Midbrain (tissue), 1 donor: ENCODE measurements around the gene C11orf65.

ENCODE experiments used
- DNase-seq: peaks from one replicate; lab custom pipeline; 2025; lab: John Stamatoyannopoulos, UW

The C11orf65 gene, protein sequence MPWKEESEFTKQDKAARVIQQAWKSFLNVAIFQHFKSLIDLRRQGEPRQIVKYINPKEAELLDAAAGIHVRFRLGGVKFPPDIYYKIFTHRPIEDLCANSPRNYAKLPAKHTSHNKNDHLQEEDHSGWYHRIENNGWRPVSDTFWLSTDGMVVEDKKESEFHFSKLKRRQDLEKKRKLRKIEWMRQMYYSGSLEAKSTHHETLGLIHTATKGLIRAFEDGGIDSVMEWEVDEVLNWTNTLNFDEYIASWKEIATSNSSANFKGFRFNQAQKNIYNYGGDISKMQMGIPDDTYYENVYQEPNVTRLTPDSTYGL

DNA sequence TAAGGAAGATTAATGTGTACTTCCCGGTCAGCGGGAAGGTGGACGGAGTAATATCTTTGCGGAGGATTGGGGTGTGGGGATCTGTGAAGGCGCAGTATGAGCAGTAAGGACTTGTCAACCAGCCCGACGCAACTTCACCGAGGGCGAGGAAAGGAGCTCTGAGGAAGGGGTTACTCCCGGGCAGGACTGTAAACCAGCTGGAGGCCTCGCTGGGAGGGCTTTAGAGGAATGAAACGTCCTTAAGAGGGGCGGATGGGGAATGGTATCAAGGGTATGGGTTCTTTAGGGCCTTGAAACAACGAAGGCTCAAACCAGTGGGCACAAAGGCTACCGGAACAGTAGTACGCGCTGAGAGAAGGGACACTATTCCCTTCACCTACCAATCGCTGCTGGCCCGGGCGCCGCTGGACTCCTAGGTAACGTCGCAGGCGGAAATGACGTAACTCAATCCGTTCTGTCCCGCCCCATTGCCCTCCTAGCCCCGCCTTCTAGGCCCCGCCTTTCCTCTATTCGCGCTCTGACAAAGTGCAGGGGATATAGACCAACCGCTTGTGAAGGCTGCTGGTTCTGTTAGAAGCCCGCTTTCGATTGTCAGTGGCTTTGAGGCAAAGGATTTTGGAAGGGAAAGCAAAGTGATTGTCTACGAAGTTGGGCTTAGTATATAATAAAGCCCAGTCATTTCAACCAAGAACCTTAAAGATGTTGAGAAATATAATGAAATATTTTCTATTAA lies at the start of gene C11orf65:
Gene C11orf65, minus strand, starts transcription at position 439 of the 733 bp plus-strand sequence. CDS start 5,970 bp downstream, outside the sequence.
- peak; percentile 99 for DNase-seq

DNA sequence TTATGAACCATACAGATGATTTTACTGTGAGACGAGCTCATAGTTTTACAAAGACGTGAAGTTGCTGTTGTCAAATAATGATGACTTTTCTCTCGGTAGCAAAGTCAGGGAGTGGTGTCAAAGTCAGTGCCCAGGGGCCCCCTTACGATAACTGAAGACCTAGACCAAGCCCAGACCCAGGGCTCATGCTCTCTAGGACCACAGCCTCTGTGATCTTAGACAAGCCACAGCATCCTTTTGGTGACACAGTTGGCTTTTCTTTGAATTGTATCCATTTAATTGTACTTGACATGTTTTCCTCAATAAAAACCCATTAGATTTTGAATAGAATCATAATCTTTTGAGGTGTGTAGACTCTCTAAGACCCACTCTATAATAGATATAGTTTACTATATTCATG lies 48.8 kb upstream of the C11orf65 start:
- no peak for DNase-seq

DNA sequence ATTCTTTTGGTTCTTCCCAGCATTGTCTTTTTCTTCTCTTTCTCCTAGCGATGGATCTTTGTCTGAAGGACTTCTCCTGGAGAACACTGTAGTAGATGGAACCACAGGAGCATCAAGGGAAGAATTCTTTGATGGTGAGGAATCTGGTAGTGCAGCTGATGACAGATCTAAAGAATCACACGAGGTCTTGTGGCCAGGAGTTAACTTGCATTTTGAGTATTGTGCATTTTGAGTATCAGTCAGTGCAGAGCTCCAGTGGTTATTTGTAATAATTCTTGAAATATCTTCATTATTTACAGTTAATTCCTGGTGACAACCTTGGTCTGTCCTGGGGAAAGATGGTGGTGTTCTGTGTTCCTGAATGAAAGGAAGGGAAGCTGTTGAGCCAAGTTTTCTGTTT lies 45.4 kb upstream of the C11orf65 start:
- DNase-seq: no peak

DNA sequence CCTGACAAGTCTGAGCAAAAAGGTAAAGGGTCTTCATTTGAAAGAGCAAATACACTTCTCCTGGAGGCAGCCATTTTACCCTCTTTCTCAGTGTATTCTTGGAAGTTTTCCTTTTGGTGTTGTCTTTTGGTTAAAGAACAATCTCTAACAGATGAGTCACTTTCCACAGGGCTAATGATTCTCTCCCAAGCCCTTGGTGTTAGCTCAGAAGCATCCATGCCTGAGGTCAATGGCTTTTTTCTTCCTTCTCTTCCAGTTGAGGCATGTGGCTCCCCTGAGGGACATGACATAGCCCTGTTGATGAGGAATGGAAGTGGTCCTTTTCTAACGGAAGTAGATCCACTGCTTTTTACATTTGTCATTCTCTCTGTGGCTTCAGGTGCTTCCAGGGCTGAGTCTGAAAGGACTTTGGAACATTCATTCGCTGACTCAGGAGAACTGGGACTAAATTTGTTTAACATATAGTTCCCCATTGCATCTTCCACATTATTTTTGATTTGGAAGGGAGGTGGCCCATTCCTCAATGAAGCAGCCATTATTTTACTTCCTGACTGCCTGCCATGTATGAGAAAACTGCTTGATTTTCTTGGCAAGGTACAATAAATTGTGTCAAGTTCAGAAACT lies 44.6 kb upstream of the C11orf65 start:
- DNase-seq: no peak

DNA sequence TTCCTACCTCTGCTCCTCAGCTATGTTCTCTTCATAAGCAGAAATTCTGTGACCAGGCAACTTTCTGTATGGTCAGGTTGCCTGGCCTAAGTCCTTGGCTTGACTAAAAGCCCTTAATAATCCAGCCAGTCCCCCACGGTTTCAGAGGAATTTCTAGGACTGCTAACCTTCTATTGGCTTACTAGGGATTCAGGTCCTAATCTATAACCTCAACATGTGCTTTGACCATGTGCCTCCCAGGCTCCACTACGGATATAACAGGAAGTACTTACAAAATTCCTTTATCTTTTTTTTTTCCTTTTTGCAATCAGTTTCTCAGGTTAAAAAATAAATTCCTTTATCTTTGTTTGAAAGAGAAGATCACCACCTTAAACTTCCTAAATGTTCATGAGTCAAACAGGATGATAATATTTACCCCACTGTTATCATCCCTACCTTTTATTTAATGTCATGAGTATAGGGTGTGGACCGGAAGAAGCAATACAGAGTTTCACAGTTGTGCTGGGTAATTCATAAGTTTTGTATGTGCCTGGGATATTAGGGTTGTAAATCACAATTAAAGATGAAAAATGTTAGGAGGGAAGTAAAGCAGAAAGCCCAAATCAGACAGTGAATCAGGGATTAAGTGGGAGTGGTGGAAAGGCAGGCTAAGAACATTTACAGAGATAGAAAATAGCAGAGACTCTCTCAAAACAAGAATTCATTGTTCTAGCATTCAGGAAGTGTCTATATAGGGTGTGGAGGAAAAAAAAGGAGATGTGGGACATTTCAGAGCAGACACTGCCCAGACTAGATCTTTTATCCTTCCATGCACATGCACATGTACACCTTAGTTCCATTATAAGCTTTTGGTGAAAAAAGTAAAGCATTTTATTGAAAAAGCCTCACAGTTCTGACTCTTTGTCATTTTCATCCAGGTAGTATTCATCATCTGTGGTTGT lies 41.6 kb upstream of the C11orf65 start:
- DNase-seq: no peak

DNA sequence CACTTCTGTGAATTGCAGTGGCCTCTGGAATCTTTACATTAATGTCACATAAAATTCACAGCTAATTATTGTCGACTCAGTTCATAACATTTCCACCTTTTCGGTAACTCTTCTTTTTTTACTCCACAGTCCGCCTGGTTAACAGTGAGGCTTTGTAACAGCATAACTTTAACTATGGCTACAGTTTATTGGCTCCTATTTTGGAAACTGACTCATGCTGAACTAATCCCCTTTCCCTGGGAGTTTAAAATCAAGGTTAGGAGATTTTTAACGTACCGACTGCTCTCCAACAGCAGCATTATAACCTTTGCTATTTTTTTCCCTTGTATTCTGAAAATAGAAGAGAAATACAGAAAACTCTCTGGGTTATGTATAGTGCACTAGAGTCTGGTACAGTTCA lies 34.1 kb upstream of the C11orf65 start:
- no peak for DNase-seq

DNA sequence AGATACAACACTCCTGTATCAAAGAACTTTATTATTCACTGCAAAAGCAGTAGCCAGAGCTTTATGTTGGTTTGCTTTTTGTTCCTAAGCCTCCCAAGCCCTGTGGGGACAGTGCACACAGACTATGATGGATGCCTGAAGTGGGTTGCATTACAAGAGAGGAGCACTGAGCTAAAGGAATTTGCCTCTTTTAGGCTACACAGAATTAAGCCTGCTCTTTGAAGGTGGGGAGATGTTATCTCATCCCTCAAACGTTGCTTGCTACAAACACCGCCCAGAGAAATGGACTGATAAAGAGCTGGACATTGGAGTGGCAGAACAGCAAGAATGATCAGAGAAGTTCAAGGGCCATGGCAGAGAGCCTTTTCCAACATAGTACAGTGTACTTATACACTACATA lies 33.4 kb upstream of the C11orf65 start:
- DNase-seq: no peak

DNA sequence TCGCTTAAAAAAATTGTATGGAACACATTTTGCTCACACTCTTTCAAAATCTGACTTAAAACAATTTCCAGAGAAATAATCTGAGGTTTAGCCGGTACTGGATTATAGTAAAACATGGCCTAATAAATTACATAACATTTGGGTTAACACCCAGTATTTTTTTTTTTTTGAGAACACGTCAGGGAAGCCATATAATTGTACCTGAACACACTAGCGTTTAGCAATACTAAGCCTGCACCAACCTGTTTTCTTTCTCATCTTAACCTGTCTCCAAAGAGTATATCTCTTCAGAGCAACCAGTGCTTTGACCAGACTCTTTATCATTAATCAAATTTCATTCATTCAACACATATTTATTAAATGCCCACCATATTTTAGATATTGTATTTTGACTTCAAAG lies 32.8 kb upstream of the C11orf65 start:
- no peak for DNase-seq

DNA sequence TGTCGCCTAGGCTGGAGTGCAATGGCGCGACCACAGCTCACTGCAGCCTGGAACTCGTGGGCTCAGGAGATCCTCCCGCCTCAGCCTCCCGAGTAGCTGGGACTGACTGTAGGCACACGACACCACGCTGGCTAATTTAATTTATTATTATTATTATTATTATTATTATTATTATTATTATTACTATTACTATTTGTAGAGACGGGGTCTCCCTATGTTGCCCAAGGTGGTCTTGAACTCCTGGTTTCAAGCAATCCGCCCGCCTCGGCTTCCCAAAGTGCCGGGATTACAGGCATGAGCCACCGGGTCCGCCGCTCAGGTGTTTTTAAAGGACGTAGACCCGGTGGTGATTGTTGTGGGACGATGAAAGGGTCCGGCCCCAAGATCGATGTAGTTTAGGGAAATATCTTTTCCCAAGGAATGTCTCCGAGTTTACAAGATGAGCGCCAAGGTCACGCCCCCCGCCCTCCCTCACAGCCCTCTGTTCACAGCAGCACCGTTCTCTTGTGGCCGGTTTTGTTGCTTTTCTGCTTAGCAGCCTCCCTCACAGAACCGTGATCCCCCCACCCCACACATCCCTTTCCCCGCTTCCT lies 31.6 kb upstream of the C11orf65 start:
- DNase-seq: no peak

DNA sequence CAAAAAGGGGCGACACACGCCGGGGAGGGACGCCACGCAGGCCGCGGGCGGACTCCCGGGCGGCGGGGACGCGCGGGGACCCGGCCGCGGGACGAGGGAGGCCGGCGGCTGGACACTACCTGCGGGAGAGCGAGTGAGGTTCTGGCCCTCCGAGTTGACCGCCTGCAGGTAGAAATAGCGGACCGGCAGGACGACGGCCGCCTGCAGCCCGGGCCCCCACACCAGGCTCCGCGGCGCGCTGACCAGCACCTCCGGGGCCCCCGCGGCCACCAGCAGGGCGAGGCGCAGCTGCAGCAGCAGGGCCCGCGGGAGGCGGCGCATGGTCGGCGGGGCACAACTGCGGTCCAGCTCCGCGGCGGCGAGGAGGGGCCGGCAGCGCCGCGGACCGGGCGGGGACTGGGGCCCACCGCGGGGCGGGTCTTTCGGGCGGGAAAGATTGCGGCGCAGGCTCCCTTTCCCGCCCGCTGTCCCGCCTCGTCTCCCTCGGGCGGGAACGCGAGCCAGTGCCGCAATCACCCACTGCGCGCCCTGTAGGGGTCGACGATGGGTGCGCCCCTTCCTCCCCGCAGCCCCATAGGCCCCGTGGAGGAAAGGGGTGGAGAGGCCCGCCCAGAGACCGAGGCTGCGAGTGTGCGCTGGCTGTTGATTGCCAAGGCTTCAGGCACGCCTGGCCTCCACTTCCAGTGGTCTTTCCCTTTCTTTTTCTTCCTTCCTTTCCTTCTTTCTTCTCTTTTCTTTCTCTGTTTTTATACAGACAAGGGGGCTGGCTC lies 30.9 kb upstream of the C11orf65 start, which contains the start of gene POGLUT3:
Gene POGLUT3, minus strand, starts transcription at position 339 of the 770 bp plus-strand sequence. Its CDS starts 18 bp downstream, at position 321.
- DNase-seq: peak; percentile 20

DNA sequence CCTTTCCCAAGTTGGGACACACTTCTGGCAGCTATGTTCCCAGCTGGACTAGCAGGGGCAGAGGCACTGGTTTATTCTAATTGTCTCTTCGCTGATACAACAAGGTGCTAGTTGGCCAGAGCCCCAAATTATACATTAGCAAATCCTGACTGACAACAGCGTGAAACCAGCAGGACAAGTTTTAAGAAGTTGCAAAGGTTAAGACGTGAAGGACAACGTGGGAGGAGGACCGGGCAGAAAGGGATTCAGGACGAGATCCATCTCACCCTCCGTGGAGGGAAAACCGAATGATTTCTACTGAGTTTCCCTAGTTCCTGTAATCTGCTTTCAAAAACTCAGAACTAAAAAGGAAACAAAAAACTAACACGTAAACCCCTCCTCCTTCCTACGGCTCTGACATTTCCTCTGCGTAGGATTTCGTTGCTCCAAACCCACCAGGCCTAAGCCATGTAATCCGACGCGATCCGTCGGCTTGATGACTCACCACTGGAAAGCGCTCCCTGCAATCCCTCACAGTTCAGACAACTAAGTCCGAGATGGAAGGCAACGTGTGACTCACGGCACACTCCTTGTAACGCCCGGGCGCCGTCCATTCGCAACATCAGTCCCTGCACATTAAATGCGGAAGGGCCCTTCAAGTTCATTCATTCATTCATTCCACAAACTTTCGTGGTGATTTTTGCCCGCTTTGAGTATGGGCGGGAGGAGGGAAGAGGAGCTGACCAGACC lies 30.2 kb upstream of the C11orf65 start:
- peak; percentile 44 for DNase-seq

DNA sequence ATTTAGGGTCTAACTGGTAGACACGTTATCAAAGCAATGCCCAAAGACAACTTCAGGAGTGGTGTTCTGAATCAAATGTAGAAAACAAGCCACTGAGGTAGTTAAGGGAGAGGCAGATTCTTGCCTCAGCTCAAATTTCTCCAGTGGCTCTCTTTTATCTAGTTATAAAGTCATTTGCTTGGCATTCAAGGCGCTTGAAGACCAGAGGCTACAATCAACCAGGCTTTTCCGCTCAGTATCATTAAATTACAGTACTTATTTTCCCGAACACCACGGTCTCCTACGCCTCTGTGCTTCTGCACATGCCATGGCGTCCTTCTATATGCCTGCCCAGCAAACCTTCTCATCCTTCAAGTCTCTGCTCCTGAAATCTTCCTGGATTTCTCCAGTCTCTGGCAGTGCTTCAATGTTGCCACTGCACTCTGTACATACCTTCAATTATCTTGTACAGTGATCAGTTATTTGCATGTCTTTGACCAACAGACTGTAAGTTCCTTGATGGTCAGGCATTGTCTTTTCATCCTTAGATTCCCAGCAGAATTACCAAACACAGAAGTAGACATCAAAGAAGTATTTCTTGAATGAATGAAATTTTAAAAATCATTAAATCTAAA lies 29.4 kb upstream of the C11orf65 start:
- no peak for DNase-seq

DNA sequence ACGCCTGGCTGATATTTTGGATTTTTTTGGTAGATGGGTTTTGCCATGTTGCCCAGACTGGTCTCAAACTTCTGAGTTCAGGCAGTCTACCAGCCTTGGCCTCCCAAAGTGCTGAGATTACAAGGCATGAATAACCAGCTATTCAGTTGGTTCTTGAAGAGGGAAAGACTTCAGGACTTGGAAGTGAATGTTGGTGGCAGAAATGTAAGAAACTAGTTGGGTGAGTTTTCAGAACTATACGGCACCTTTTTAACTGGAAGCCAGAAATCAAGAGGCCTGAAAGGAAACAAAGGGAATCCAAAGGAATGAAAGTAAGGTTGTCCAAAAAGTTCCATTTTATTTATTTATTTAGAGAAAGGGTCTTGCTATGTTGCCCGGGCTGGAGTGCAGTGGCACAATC lies 28.0 kb upstream of the C11orf65 start:
- DNase-seq: no peak

DNA sequence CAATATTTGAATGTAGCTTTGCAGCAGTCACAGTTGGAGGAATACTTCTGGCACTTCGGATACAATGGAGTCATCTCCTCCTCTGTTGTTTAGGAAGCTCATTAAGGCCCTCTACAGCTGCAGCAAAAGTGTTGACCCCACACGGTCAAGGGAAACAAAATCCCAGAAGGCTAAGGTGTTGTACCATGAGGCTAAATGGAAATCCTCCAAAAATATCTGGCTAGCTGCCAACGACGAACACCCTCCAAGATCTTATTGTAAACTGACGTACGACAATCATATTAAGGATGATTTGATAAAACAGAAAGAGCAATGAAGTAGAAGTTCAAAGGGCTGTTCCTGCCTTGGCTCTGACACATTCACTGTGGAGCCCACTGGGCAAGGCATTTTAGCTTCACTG lies 26.9 kb upstream of the C11orf65 start:
- DNase-seq: no peak

DNA sequence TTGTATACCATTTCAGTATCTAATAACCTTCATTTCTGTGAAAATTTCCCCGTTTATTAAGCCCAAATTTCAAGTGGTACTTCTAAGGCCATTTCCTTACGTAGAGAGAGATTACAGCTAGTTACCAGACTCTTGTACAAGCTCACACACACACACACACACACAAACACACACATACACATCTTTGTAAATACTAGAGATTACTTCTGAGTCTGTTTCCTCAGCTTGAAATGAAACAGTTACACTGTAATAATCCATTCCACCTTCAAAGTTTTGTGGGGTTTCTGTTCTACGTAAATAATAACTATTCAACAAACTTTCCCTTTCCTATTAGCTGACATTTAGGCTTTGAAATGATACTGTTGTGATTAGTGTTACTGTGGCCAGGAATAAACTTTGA lies 24.6 kb upstream of the C11orf65 start:
- no peak for DNase-seq

DNA sequence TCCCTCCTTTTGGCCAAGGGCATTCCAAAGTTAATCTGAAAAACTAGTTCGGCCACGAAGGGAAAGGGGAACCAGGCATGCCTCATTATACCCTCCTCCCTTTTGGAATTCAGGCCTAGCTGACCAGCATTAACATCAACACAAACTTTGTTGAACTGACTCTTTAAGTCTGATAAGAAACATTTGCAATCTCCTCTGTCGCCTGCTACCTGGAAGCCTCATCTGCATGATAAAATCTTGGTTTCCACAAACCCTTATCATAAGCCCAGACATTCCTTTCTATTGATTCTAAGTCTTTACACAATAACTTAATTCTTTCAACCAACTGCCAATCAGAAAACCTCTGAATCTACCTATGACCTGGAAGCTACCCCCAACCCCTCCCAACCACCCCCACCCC lies 19.5 kb upstream of the C11orf65 start:
- no peak for DNase-seq

DNA sequence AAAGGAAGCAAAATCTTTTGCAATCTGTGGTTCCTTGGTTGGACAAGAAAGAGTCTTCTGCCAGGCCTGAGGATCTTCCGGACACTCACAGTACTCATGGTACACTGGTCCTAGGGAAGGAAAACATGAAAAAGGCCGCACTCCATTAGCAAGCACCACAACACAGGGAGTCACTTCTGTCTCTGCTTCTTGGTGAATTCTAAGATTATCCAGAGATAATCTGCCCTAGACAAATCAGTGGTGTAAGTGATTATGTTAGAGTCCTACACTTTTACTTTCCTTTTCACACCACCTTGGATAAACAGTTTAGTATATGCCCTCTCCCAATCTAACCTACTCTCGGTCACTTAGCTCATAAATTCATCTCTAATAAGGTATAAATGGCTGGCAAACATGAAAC lies 19.0 kb upstream of the C11orf65 start:
- DNase-seq: no peak

DNA sequence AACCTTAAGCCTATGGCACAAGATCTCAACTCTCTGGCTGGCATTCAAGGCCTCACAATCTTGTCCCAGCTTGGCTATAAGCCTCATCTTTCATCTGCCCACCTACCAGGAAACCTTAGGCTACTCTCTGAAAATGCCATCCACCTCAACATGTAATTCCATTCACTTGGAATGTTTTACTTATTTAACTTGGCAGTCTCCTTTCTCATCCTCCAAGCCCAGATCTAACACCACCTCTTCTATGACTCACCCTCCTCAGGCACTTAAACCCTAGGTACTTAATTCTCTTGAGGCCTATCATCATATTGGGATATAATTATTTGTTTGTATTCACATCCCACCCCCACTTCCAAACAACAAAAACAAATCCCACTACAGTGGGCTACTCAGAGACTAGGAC lies 15.8 kb upstream of the C11orf65 start:
- no peak for DNase-seq

DNA sequence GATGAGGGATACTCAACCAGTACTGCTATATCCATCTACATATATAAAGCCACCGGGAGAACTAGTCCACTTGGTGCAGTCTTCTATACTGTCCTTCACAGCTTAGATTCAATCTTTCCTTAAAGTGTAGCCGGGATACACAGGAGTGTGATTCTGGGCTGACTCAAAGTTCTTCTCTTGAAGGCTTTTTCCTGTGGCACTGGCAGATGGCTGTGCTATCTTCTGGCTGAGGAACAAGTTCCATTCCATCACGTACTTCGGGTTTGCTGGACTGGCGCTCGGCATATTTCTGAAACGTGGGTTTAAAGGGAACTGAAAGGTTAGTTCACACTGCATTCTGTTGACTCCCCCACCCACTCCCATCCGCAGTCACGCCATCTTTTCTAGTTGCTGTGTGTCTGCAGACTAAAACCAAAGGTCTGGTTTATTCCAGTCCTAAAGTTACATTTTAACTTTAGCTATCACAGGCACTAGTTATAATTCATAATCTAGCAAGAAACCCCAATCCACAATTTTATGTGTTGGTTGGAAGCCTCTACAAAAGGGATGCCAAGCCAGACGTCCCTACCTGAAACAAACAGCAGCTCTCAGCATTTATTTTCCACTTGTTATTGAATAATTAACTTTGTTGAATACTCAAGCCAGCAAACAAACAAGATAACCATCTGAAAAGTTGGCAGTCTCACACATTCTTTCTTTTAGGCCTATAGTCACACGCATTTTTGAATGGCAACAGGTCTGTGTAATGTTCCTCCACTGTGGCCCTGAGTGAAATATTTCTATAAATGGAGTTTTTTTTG lies 7.5 kb upstream of the C11orf65 start:
- no peak for DNase-seq
